Heart left ventricle (tissue), 13 donors: ENCODE results near the gene MAP1LC3A.

Experiments
- CTCF ChIP-seq, 12 donors: fragments of 200-600 bp; sonication (generic) in 4 of 12; IDR thresholded peaks; one replicate each; pipeline versions ENCODE4 v1.5.0 to v1.8.0; 2018 to 2022; ENCODE audit warnings: antibody characterized with exemption in 12 of 12, mild to moderate bottlenecking in 5 of 12
- POLR2A ChIP-seq, 2 donors: fragments of 450-650 bp; IDR thresholded peaks; one replicate each; pipeline ENCODE4 v1.6.1; 2017; ENCODE audit warnings: antibody characterized with exemption in 2 of 2, mild to moderate bottlenecking in 2 of 2, moderate library complexity in 2 of 2
- donor health status: ischemic (EF 13 %, LVEDD 7.1; RV severe dilation, severe dysfunction).
- donor health status: DM: no; HTN: yes; CAD: no.
- donor health status: DM: no; HTN: no; CAD: no.
- donor health status: ischemic (EF 25% LVEDD 6.9; RV normal size, moderate dysfunction).
- donor health status: ischemic (EF 25% LVEDD 5.7; RV mildly dilated, moderate dysfunction).
- donor health status: ischemic (EF 35%, LVEDD 5.7; RV mildly dilated, moderate dysfunction).
- donor health status: nonischemic (EF 11% LVEDD 7.7; RV severe dilation, severe dysfunction).
- donor health status: DM: yes; HTN: yes; CAD: no.
- donor health status: PGD.
- donor health status: ischemic (EF 29% LVEDD 5.4; RV normal size, mild dysfunction).
- donor health status: nonischemic (EF 23%, LVEDD 6.1; RV moderate dilation, normal function).

- TF ChIP-seq CTCF (IDR thresholded peaks at IDR 0.05) (no peak), POLR2A (IDR thresholded peaks at IDR 0.05) (no peak)
These were observed 42.6 kb downstream of the MAP1LC3A start for GRCh38 chr20:34600892-34601653.
